Renal cortex interstitium (tissue), 11 donors: ENCODE results near the gene PEX5L. TPM values are rescaled to one million over a fixed set of nuclear protein-coding genes. Genes with fewer than 3 reads are reported as not detected.

Source experiments
- DNase-seq, 11 donors: peaks; one replicate each; pipeline ENCODE4 v3.0.0-alpha.2; 2013; ENCODE audit warnings: low read depth in 9 of 11, low spot score in 4 of 11; ENCODE audit errors: extremely low read depth in 1 of 11
- polyA plus RNA-seq, 3 donors: library from polyadenylated mRNA; unstranded; fragments of 120-200 nt; gene quantifications; one replicate each; pipeline ENCODE4 v1.2.1, GENCODE V29; 2013; ENCODE audit not compliant: insufficient read length in 3 of 3

The PEX5L gene
- polyA plus RNA-seq, 3 donors: 0.31 to 0.50 (median 0.39) TPM

- DNase-seq: peak in 5 of 11 donors; percentile 1 to 45 (median 10)
Measured at GRCh38 chr3:179865861-179866505, 170.8 kb downstream of the PEX5L start.

- DNase-seq: no peak
Measured at GRCh38 chr3:179861953-179862352, 174.8 kb downstream of the PEX5L start.

DNA sequence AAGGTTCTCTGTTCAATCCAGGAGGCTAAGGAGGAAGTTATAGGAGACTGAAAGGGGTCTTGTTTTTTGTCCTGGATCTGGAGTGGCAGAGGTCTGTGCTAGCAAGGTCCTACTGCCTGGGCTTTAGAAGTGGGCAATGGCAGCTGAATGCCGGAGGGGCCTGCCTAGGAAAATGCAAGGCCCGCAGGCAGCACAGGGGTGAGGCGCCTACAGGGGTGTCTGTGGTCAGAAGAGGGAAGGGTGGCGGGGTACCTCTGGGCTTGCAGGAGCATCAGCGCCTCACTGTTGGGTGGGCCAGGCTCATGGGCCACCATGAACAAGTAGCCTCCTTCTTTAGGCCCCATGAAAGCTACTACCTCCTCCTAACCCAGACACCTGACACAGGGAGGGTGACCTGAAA is 175.4 kb downstream of the PEX5L start:
- no peak for DNase-seq

DNA sequence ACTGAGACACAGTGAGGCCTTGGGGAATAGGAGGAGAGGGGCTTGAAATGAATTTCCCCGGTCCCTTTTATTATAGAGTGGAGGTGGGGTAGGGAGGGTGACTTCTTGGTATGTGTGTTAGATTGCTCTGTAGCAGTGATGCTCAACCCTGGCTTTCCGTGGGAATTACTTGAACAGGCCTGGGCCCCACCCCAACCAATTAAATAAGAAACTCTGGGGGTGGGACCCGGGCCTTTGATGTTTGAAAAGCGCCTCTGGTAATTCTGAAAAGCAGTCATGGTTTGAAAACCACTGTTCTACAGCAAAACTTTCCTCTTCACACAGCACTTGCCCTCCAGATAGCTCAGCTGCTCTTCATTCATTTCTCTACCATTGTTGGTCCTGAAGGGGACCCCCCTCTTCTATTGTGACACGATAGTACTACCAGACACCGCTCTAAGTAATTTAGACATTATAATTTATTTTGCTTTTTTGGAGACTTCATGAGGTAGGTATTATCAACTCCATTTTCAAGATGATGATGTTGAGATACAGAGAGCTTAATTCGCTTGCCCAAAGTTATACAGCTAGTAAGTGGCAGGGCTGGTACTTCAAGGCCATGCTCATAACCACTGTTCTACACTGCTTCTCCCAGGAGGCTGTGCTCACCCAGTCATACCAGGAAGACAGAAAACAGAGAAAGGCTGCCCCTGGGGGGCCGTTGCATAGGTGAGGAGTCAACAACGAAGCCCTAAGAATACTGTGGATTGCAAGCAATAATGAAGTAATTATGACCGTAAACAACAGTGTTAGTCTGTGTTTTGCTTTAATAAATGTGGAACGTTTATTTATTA is 176.2 kb downstream of the PEX5L start:
- no peak for DNase-seq

DNA sequence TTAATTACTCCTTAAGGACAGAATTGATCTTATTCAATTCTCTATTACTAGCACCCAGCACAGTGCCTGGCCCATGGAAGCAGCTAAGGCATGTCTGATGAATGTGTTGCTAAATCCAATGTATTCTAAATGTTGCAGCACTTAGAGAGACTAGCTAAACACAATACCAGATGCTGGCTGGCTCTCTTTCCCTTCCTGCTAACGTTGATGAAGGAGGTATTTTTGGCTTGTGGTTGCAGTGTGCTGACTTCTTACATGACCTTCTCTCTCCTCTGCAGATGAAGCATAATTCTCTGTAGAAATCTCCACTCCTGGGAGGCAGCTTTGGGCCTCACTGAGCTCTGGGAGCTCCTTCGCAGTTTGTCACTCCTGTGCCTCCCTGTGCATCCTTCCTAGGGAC is 183.6 kb downstream of the PEX5L start:
- no peak for DNase-seq

DNA sequence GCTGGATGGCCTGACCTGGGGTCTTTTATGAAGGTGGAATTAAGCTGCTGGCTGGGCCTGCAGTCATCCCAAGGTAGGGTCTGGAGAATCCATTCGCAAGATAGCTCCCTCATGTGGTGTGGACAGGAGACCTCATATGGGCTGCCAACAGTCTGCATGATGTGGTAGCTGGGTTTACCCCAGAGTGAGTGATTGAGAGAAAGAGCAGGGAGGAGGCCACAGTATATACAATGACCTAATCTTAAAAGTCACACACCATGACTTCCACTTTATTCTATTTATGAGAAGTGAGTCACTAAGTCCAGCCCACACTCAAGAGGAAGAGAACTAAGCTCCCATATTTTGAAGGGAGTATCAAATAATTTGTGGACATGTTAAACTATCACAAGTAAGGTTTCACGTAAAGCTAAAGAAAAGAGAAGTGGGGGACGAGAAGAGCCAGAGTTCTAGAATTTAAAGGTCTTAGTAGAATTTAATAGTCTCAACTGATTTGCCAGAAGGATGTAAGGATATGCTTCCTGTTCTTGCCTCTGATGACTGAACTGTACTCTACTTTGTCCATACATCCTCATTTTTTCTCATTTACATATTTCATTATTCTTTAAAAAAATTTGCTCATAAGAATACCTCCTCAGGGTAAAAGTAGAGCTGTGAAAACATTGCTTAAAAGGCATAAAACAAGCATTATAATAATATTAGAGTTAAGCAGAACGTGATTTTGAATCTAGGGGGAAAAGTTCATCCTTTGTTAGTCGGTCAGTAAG is 184.4 kb downstream of the PEX5L start:
- no peak for DNase-seq

DNA sequence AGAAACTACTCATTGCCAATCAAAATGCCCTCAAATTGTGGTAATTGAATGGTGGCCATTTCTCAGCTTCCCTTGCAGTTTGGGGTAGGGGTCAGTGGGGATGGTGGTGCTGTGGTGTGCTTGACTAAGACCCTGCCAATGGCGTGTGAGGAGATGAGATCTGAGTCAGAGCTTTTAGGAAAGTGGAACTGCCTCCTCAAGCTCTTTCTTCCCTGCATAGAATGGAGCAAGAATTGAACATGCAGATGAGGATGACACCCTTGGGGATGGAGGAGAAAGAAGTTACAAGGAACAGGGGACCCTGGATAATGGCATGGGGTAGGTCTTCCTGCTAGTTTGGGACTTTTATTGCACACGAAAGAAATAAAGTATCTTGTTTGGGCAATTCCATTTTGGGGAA is 188.0 kb downstream of the PEX5L start:
- no peak for DNase-seq

DNA sequence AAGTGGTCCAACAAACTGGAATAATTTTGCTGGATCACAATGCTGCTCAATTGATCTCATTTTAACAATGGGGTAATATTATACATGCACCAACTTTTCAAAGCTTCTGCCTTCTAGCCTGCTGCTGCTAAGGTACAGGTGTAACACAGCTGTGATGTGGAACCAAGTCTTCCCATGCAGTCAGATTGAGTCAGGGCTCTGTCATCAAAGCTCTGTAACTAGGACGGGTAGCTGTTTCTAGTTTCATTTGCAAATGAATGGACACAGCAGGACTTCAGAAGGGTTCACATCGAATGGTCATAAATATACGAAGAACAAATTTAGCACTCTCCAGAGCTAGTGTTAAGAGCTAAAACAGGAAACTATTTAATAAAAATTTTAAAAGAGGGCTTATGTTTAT is 194.7 kb downstream of the PEX5L start:
- no peak for DNase-seq

DNA sequence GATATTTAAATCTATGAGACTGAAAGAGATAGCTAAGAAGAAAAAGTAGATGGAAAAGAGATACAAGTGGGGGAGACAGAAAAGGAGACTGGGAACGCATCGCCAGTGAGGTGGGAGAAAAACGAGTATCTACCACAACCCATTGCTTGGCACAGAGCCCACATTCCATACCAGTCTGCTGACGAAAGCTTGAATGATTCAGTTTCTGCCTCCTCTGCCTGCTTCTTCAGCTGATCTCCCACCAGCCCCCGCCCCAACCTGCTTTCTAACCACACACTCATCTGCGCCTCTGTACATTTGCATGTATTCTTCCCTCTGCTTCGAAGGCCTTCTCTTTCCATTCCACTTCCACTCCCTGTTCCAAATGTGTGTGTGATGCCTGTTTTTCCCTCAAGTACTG is 195.8 kb downstream of the PEX5L start:
- no peak for DNase-seq

GRCh38 chr3:179837374-179837773 is 199.4 kb downstream of the PEX5L start:
- DNase-seq: no peak

GRCh38 chr3:179833294-179833693 is 203.4 kb downstream of the PEX5L start:
- no peak for DNase-seq

DNA sequence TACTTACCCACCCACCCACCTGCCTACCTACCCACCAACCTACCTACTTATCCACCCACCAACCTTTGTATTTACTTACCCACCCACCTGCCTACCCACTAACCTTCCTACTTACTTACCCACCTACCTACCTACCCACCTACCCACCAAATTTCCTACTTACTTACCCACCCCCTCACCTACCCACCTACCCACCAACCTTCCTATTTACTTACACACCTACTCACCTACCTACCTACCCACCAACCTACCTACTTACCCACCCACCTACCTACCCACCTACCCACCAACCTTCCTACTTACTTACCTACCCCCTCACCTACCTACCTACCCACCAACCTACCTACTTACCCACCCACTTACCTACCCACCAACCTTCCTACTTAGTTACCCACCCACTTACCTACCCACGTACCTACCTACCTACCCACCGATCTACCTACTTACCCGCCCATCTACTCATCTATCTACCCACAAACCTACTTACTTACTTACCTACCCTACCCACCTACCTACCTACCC is 204.3 kb downstream of the PEX5L start:
- no peak for DNase-seq

DNA sequence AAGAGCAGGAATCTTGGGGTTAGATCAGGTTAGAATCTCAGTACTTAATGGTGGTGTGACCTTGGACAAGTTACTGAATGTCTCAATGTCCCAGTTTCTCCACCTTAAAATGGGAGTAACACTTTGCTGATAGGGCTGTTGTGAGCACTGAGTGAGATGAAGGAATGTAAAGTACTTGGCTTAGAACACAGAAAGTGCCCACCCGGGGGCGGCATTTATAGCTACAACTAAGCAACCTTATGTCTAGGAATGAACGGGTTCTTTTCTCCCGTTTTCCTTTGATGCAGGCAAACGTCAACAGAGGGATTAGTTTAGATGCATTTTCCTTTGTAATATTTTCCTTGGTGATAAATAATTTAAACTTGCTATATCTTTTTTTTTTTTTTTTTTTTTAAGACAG is 207.3 kb downstream of the PEX5L start:
- DNase-seq: no peak

DNA sequence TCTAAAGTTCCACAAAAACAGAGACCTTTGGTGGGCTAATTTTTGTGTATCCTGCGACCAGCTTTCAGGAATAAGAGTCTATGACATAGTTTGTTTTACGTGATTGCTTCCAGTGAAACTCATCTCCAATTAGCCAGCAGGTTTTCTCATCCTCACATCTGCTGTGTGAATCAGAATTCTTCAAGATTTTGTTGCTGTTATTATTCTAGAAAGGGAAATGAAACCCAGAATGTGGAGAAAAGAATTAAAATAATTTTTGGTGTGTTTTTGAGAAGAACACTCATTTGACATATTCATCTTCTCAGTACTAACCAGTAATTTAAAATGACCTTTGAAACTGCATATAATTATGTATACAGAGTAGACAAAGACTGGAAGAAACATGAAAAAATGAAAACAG is 208.0 kb downstream of the PEX5L start:
- no peak for DNase-seq

GRCh38 chr3:179826247-179826637 is 210.5 kb downstream of the PEX5L start:
- no peak for DNase-seq

- DNase-seq: no peak
Measured at GRCh38 chr3:179825527-179826246, 211.1 kb downstream of the PEX5L start.

- DNase-seq: no peak
Measured at GRCh38 chr3:179822296-179822695, 214.4 kb downstream of the PEX5L start.

DNA sequence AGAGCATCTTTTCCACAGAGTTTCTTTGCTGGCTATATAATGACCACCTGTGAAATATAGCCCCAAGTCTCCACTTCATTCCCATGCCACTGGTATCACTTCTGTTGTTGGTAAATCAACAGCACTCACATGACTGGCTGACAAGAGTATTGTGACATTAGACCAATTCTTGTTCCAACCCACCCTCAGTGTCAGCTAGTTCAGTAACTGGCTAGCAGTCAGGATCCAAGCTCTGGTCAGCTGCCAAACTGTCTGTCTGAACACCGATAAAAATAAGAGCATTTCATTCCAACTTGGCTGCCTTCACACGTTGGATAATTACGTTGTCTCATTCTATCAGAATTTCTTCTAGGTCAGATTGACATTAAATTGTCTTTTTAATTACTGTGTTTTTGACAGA is 217.4 kb downstream of the PEX5L start:
- no peak for DNase-seq

GRCh38 chr3:179812096-179812382 is 224.7 kb downstream of the PEX5L start:
- DNase-seq: no peak
